ENCODE results near the gene REEP6. TPM values are rescaled to one million over a fixed set of nuclear protein-coding genes. Genes with fewer than 3 reads are reported as not detected.
"Not testable (repeated sequence)": the region's sequence is repeated elsewhere in the genome, so short reads cannot be mapped to it uniquely, and the experiment has no call there.

The REEP6 gene
- total RNA-seq, 1 experiment from 2014 or later: 1.5 TPM

GRCh38 chr19:1522838-1523237, 31.9 kb downstream of the REEP6 start:
- DNase-seq (ENCODE audit: low read depth): no peak

- no peak for DNase-seq (ENCODE audit: low read depth)
Observed at GRCh38 chr19:1523412-1524286, 32.7 kb downstream of the REEP6 start, which contains the start of gene PLK5. PLK5 (plus strand) TSS chr19:1524077; CDS start chr19:1526997, 2,920 bp downstream.

- DNase-seq (ENCODE audit: low read depth): no peak
Observed at GRCh38 chr19:1524287-1524971, 33.4 kb downstream of the REEP6 start.

- DNase-seq (ENCODE audit: low read depth): no peak
Observed at GRCh38 chr19:1524972-1525325, 34.0 kb downstream of the REEP6 start.

- no peak for DNase-seq (ENCODE audit: low read depth)
Observed at GRCh38 chr19:1525343-1525742, 34.4 kb downstream of the REEP6 start.

GRCh38 chr19:1526066-1526778, 35.2 kb downstream of the REEP6 start:
- DNase-seq (ENCODE audit: low read depth): no peak

- DNase-seq (ENCODE audit: low read depth): no peak
Observed at GRCh38 chr19:1526979-1527649, 36.1 kb downstream of the REEP6 start.

GRCh38 chr19:1527650-1528309, 36.8 kb downstream of the REEP6 start:
- no peak for DNase-seq (ENCODE audit: low read depth)

GRCh38 chr19:1528596-1529429, 37.8 kb downstream of the REEP6 start:
- DNase-seq (ENCODE audit: low read depth): no peak

GRCh38 chr19:1529430-1529816, 38.4 kb downstream of the REEP6 start:
- DNase-seq (ENCODE audit: low read depth): no peak

GRCh38 chr19:1530856-1531255, 39.9 kb downstream of the REEP6 start:
- not testable (repeated sequence) for DNase-seq (ENCODE audit: low read depth)

GRCh38 chr19:1531587-1531986, 40.6 kb downstream of the REEP6 start:
- no peak for DNase-seq (ENCODE audit: low read depth)

GRCh38 chr19:1532003-1532402, 41.0 kb downstream of the REEP6 start:
- no peak for DNase-seq (ENCODE audit: low read depth)

GRCh38 chr19:1533510-1534150, 42.6 kb downstream of the REEP6 start:
- no peak for DNase-seq (ENCODE audit: low read depth)

GRCh38 chr19:1534972-1535371, 44.0 kb downstream of the REEP6 start:
- DNase-seq (ENCODE audit: low read depth): no peak

GRCh38 chr19:1535699-1536098, 44.7 kb downstream of the REEP6 start:
- DNase-seq (ENCODE audit: low read depth): not testable (repeated sequence)

- no peak for DNase-seq (ENCODE audit: low read depth)
Observed at GRCh38 chr19:1538978-1539377, 48.0 kb downstream of the REEP6 start.

GRCh38 chr19:1539749-1540148, 48.8 kb downstream of the REEP6 start:
- not testable (repeated sequence) for DNase-seq (ENCODE audit: low read depth)

GRCh38 chr19:1540365-1540925, 49.5 kb downstream of the REEP6 start:
- no peak for DNase-seq (ENCODE audit: low read depth)
